ENCODE data around the gene CARS2.
"Not testable (repeated sequence)": the region's sequence is repeated elsewhere in the genome, so short reads cannot be mapped to it uniquely, and the experiment has no call there.

Gene CARS2

DNA sequence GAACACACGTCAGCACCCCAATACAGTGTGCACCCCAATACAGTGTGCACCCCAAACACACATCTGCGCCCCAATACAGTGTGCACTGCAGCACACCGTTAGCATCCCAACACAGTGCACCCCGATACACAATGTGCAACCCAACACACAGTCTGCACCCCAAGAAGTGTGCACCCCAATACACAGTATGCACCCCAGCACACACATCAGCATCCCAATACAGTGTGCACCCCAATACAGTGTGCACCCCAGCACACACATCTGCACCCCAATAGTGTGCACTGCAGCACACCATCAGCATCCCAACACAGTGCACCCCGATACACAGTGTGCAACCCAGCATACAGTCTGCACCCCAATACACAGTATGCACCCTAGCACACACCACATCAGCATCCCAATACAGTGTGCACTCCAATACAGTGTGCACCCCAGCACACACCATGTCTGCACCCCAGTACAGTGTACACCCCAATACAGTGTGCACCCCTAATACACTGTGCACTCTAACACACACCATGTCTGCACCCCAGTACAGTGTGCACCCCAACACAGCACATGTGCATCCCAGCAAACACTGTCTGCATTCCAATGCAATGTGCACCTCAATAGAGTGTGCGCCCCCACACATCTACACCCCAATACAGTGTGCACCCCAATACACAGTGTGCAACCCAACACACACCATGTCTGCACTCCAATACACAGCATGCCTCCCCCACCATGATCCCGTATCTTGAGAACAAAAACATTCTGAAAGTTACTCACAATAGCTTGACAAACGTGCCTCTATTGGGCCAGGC lies 855 bp upstream of the CARS2 start:
- DNase-seq: no peak

DNA sequence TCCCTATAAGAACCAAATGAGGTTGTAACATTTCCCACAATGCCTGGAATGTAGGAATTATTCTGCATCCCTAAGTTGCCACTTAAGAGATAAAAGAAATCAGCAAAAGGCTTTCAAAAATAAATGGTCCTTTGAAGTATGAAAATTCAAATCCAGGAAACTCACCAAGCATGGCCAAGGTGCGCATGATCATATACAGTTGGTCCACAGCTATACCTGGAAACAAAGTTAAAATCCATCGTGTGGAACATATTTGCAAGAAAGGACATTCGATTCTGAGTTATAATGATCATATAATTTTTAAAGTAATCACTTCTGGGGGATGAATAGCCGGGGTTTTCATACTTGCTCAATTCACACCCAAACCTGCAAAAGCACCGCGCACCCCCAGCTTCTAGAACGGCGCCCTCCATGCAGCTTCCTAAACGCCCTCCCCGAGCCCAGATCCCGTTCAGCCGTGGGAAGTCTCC lies 525 bp downstream of the CARS2 start:
- DNase-seq: no peak

DNA sequence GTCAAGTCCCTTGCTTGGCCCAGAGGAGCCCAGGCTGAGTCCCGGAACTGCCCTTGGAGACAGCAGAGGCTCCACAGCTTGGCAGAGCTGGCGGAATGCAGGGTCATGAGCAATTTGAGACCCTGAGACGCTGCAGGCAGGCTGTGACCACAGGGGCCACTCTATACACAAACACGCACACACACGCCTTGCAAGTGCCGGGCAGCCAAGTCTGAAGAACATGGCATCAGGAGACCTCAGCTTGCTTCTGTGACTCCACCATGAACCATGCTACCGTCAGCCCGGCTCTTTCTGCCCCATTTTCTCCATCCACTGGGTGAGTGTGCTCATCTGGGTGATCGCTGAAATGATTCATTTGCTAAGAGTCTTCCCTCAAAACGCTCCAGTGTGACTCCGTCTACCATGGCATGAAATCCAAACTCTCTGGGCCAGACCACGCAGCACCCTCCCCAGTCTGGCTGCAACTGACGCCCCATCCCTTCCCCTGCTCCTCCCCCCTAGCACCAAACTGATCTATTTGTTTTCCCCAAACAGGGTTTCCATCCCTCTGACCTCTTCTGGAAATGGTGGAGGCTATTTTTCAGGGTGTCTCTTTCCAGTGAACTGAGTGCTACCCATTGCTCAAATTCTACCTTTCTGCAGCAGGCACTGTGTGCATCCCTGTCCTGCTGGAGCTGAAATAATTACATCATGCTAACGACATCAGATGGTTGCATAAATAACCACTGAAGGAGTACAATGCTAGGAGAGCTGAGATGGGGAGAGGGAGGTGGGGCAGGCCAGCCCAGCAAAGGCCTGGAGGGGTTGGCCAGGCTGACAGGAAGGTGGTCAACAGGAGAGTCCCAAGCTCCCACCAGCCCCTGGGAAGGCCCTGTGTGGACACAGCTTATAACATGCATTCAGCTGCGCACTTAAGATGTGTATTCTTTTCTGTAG lies 3.1 kb downstream of the CARS2 start:
- DNase-seq: no peak

DNA sequence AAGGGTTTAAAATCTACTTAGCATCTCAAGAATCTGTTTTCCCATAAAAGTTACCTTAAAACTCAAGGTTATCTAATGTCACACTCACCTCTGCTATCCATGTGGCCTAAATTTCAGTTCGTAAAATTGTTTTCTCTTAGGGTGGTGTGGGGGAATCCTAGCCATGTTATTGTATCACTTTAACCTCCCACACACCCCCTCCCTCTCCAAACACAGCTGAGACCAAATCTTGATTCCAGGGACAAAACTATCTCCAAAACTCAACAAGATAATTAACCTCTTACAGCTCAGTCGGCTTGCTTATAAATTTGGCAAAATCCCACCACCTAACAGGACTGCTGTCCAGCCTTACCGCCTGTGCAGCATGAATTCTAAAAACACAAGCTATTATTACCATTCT lies 3.8 kb downstream of the CARS2 start:
- no peak for DNase-seq

DNA sequence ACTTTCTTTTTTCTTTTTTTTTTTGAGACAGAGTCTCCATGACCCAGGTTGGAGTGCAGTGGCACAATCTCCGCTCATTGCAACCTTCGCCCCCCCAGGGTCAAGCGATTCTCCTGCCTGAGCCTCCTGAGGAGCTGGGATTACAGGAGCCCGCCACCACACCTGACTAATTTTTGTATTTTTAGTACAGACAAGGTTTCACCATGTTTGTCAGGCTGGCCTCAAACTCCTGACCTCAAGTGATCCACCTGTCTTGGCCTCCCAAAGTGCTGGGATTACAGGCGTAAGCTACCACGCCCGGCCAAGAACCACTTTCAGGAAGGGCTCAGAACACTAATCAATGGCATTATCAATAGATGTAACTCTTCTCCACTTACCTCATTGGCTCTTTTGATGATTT lies 4.9 kb downstream of the CARS2 start:
- DNase-seq: not testable (repeated sequence)

DNA sequence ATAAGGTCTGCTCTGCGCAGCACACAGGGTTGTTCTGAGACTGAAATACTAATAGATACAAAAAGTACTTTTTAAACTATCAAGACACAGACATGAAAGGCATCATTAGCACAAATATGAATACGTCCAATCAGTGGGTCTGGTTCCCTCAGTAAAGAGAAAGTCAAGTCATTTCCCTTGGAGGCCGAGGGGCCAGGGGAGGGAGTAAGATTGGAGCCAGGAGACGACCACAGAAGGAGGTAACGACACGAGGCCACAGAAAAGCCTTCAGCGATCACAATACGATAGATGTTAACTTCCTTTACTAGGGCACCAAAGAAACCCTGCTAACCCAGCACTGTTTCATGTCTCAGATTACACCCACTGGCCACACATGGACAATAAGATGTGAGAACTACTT lies 5.3 kb downstream of the CARS2 start:
- DNase-seq: no peak

DNA sequence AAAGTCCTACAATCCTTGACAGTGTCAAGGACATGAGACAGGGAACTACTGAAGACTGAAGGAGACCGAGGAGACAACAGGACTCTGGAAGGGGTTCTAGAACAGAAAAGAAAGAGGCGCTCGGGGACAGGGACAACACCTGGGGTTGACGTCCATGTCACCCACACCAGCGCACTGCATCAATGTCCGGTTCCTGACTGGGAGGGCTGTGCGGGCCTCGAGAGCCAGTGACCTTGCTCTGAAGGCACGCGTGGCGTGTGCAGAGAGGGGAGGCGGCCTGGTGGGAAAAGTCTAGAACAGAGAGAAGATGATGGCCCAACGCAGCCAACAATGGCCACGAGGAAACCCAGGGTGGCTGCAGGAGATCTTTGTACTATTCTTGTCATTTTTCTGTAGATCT lies 5.7 kb downstream of the CARS2 start:
- no peak for DNase-seq

DNA sequence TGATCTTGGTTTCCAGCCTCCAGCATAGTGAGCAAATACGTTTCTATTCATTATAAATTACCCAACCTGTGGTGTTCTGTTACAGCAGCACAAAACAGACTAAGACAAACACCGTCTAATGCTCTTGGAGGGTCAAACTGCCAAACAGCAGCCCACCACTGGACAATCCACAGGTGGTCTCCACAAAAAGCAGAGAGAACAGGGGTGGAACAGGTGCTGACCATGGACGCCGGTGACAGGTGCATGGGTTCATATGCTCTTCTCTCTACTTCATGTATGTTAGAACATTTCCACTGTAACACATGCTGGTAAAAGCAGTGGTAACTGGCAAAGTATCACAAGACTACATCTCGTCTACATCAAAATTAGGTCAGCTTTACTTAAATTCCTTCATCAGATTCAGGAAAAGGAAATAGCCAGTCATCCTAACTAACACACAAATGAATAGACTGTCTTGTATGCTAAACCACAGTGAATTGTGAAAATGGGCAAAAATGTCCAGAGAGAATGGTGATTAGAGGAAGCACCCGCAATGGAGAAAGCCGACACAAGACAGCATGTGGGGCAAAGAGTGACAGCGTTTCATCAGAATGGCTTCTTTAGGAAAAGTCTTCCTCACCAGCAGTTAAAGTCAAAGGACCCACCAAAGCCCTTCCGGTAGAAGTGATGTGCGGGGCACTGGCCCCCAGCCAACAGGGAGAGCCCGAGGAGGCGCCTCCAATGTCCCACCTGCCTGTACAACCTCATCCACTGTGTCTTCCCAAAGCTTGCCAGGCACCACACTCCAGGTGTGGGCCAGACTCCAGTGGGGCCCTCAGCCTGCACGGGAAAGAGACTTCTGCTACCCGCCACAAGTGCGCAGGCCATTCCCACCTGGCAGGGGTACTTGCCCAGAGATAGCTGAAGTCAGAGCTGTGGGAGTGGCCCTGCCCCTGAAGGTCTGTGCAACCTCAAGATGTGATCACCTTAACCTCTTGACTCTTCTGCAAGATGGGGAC lies 6.5 kb downstream of the CARS2 start:
- no peak for DNase-seq

DNA sequence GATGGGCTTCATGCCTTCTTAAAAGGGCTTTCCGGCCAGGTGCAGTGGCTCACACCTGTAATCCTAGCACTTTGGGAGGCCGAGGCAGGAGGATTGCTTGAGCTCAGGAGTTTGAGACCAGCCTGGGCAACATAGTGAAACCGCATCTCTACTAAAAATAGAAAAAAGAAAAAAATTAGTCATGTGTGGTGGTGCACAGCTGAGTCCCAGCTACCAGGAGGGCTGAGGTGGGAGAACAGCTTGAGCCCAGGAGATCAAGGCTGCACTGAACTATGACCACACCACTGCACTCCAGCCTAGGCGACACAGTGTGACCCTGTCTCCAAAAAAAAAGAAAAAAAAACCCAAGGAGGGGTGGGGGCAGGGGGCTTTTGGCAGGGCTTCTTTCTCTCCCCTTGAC lies 7.2 kb downstream of the CARS2 start:
- no peak for DNase-seq

DNA sequence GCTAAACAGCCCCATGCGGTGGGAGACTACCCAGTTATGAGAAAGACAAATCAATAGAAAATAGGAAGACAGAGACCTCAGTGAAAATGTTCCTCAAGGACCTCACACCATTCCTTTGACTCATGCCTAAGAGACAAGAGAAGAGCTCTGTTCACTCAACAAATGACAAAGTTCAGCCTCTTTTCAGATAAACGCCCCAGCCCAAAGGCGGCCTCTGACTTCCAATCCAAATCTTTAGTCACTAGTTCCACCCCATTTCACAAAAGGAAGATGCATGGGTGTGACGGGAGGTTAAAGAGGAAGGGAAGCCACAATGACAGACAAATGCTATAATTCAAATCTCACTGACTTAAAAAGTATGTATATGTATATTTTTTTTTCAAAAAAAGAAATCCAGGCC lies 8.1 kb downstream of the CARS2 start:
- DNase-seq: no peak

DNA sequence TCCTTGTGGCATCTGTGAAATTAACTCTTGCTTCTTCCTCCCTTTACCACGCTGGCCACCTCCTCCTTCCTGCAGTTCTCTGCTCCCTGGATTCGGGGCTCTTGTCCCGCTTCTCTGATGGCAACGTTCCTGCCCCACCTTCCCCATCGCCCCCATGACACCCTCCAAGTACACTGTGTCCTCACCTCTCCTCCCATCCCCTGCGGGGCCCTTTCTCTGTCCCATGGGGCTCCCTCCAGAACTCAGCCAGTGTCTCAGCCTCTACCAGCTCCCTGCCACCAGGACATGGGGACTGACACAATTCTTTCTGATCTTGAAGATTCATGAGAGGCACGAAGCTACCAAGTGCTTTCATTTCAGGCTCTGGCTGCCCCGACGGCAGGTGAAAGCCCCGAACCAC lies 9.1 kb downstream of the CARS2 start:
- DNase-seq: no peak

DNA sequence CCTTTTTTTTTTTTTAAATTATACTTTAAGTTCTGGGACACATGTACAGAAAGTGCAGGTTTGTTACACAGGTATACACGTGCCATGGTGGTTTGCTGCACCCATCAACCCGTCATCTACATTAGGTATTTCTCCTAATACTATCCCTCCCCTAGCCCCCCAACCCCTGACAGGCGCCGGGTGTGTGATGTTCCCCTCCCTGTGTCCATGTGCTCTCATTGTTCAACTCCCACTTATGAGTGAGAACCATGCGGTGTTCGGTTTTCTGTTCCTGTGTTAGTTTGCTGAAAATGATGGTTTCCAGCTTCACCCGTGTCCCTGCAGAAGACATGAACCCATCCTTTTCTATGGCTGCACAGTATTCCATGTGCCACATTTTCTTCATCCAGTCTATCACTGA lies 10.1 kb downstream of the CARS2 start:
- DNase-seq: not testable (repeated sequence)

DNA sequence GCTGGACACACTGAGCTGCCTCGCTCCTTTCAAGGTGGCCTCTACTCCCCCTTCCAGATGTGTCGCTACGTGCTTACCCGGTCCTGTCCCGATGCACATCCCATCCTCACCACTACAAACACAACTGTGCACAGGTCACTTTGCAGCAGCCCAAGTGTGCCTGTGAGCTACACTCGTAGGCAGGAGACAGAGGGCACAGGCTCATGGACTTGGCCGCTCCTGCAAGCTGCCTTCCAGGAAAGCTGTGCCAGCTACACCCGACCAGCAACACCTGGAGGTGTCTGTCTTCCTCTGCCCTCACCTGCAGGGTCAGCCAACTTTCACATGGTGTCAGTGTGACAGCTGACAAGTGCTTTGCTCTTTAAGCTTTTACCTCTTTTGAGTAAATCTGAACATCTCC lies 15.4 kb downstream of the CARS2 start:
- no peak for DNase-seq

DNA sequence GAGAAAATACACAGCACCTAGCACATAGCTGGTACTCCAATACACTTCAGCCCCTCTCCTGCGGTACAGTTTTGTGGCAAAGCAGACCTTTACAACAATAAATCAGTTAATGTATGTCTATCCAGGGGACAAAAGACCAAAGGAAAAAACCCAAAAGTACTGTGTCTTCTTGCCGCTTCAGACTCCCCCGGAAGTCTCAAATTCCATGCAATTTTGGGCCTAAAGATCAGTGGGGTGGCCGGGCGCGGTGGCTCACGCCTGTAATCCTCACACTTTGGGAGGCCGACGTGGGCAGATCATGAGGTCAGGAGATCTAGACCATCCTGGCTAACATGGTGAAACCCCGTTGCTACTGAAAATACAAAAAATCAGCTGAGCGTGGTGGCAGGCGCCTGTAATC lies 16.2 kb downstream of the CARS2 start:
- no peak for DNase-seq

DNA sequence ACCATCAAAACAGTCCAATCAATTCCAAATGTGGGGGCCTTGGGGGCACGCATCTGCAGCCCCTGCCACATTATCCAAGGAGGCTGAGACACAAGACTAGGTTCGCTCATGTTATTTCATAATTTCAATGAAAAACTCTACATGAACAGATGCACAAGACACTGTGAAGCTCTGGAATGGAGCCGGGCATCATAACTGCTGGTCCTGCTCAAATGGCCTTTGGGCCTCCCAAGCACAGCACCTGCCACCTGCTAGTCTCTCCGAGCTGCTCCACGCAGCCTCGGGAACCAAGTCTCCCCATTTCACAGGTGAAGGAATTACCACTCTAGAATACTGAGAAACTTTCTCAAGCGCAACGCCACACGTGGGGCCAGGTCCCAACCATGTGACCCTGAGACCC lies 16.9 kb downstream of the CARS2 start:
- DNase-seq: no peak

DNA sequence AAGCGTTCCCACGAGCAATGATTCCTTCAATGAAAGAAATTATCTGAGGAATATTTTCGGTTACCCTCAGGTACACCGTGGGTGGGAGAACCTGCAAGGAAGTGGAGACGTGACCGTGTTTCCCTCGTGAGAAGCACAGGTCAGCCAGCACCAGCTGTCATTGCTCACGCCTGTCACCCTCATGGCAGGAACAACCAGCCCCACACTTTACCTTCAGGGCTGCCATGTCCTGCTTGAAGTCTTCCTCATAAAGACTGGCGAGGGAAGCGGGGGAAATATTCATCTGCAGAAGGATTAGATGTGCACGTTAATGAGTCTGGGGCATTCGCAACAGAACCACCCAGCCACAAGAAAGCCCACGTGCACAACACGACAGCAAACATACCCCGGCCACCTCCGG lies 18.2 kb downstream of the CARS2 start:
- no peak for DNase-seq

DNA sequence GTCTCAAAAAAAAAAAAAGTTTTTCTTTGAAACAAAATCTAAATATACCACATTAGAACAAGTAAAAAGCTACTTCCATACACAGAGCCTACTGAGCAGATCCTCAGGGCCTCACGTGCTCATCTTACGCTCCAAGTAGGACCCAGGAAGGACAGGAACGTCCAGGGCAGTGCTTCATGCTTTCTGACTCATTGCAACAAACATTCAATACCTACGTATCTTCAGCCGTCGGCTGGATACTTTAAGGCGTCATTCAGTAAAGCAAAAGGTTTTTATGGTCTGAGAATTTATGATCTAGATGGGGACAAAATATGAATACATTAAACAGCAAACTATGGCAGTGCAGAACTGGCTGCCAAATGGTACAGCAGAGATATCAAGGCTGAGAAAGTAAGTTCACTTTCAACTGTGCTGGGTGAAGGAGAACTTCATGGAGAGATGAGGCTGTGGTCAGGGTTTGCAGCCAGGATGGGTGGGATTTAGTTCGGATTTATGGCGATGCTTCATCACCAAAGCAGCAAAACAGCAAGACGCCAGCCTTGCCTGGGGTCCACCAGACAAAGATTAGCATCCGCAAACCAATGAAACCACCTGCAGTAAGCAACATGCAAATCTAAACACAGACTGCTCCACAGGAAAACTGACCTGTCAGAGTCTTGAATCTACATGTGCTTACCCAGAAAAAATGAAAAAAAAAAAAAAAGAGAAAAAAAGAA lies 20.5 kb downstream of the CARS2 start:
- DNase-seq: no peak

DNA sequence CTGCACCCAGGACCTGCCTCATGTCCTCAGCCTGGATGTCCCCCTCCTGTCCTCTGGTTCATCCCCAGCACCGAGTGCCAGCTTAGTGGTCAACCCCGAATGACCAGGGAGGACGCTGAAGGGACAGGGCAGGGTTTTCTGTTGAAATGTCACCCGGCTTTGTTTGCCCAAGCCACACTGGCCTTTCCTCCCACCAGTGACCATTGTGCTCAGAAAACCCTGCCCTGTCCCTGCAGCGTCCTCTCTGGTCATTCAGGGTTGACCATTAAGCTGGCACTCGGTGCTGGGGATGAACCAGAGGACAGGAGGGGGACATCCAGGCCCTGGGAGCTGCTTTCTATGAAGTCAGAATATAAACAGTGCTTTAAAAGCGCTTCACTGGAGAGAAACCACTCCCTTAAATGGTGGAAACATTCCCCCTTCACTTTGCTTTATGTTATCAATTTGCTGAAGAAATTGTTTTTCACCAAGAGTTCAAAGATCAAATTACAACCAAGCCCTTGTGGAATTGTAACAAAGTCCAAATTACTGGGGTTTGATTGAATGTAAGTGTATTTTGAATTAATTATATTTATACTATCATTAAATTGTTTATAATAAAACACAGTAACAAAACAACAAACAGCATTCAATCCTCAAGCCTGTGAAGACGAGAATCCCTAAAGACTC lies 21.4 kb downstream of the CARS2 start:
- DNase-seq: no peak

DNA sequence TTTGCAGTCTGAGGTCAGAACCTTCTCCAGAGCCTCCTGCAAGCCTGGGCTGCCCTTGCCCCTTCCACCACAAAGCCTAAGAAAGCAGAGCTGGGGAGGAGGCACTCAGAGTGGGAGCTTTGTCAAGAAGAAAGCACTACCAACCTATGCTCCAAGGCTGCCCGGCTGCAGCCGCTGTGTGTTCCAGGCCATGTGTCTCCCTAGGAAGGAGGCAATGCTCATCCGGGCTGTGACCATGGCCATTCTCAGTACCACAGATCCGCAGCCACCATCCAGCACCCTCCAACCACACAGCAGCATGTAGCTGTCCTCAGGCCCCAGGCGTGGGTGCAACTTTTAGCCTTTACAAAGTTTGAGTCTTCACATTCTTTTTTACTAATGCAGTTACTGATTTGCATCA lies 22.0 kb downstream of the CARS2 start:
- no peak for DNase-seq

DNA sequence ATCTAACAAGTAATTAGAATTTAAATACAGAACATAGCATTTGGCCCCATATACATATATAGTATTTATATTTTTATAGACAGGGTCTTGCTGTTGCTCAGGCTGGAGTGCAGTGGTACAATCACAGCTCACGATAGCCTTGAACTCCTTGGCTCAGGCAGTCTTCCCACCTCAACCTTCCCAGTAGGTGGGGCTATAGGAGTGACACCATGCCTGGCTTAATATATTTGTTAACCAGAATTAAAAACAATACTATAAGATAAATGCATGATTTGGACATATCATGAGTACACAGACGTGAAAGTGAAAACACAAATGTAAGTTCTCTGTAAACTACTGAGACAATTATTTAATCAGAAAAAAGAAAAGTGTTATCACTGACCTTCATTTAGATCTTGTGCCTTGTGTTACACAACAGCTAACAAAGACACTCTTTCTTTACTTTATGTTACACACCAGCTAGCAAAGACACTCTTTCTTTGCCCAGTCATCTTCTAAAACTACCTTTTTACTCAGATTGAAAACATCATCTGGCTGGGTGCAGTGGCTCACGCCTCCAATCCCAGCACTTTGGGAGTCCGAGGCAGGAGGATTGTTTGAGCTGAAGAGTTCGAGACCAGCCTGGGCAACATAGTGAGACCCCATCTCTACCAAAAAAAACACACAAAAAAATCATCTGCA lies 22.6 kb downstream of the CARS2 start:
- DNase-seq: no peak

DNA sequence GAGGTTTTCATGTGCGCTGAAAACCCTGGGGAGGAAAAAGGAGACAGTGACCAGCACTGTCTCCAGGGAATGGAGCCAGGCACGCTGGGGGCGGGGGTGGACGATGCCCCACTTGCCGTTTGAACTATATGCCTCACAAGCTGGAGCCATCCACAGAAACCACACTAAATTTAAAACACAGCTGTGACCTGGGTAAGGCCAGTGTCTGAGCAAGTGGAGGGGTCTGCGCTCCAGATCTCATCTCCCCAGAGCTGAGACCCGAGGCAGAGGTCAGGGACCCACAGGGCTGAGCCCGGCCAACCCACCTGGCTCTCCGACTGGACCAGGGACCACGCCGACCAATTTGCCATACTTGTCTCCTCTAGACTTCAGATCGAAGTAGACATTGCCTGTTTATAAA lies 23.2 kb downstream of the CARS2 start:
- no peak for DNase-seq
